HepG2 (cell line): ENCODE measurements around the gene TUT4. TPM values are rescaled to one million over a fixed set of nuclear protein-coding genes. Genes with fewer than 3 reads are reported as not detected.

Source experiments
- ATAC-seq: fragments of 200-7000 bp; cut with Tn5 transposase; 3 replicates; pipeline ENCODE4 v1.9.1; 2020; ENCODE audit warnings: mild to moderate bottlenecking, moderate library complexity
- BruUV-seq: library from RNA; stranded (reverse); fragments of 400-500 nt; replicated peaks from 2 replicates; lab custom pipeline; 2021; lab: Mats Ljungman, UMichigan
- CTCF ChIA-PET: fragments of 300-600 bp; formaldehyde crosslinking; extraction: SDS; loops from one replicate; lab custom pipeline; 2021; ENCODE audit warnings: low total read pairs, inconsistent platforms, low intra/inter-chr PET ratio; lab: Yijun Ruan, JAX
- POLR2A ChIA-PET: fragments of 350-600 bp; sonication (Branson Sonifier 250); formaldehyde crosslinking; loops from one replicate; lab custom pipeline; 2020; ENCODE audit warnings: antibody characterized with exemption, inconsistent platforms; lab: Yijun Ruan, JAX
- DNase-seq: peaks from one replicate; pipeline ENCODE4 v3.0.0-alpha.2; 2015; ENCODE audit warnings: low spot score
- FAIRE-seq: peaks from 3 replicates; lab custom pipeline; 2011; peaks lifted over from hg19 to GRCh38; lab: Jason Lieb, UNC
- H2AFZ ChIP-seq: one replicate; pipeline ENCODE4 v1.6.1; 2011; ENCODE audit warnings: low read length, inconsistent platforms
- H3K27ac ChIP-seq: fragments of 300-600 bp; 3 replicates; pipeline ENCODE4 v1.8.0; 2011; ENCODE audit warnings: mixed run types, mild to moderate bottlenecking, mixed read lengths, low read length, inconsistent platforms; ENCODE audit not compliant: insufficient read depth; ENCODE audit errors: extremely low read length
- H3K27me3 ChIP-seq, 2 experiments: fragments of 200-600 bp in 1 of 2; 2 replicates in 1 of 2; 3 replicates in 1 of 2; pipeline versions ENCODE4 v1.6.0 to v1.8.0; 2011; ENCODE audit warnings: low read length in 2 of 2, mild to moderate bottlenecking in 2 of 2, moderate library complexity in 2 of 2, inconsistent platforms in 1 of 2; ENCODE audit not compliant: insufficient read depth in 2 of 2, control insufficient read depth in 1 of 2
- H3K36me3 ChIP-seq, 2 experiments: fragments of 200-600 bp in 1 of 2; replicated peaks in 1 of 2; 2 replicates in 1 of 2; 3 replicates in 1 of 2; pipeline versions ENCODE4 v1.5.1 to v1.8.0; 2011; ENCODE audit warnings: low read length in 2 of 2, inconsistent platforms in 1 of 2; ENCODE audit not compliant: insufficient read depth in 2 of 2, control insufficient read depth in 1 of 2
- H3K4me1 ChIP-seq: 2 replicates; pipeline ENCODE4 v1.5.1; 2012; ENCODE audit warnings: low read length, inconsistent platforms; ENCODE audit not compliant: insufficient read depth
- H3K4me2 ChIP-seq: 2 replicates; pipeline ENCODE4 v1.6.0; 2011; ENCODE audit warnings: low read depth, low read length, inconsistent platforms
- H3K4me3 ChIP-seq, 3 experiments: fragments of 200-600 bp in 1 of 3; sonication (generic), shearing (Covaris generic) in 1 of 3; replicated peaks in 1 of 3; 2 replicates each; pipeline ENCODE4 v1.5.1; 2011 to 2016; ENCODE audit warnings: low read length in 3 of 3, inconsistent platforms in 2 of 3, low read depth in 2 of 3, mild to moderate bottlenecking in 2 of 3, control low read depth in 1 of 3, mixed read lengths in 1 of 3; ENCODE audit not compliant: insufficient read depth in 1 of 3
- H3K79me2 ChIP-seq: one replicate; pipeline ENCODE4 v1.6.1; 2011; ENCODE audit warnings: low read length, inconsistent platforms; ENCODE audit not compliant: insufficient read depth
- H3K9ac ChIP-seq: 2 replicates; pipeline ENCODE4 v1.6.0; 2011; ENCODE audit warnings: mild to moderate bottlenecking, low read depth, low read length, inconsistent platforms; ENCODE audit not compliant: insufficient read depth
- H3K9me3 ChIP-seq: 2 replicates; pipeline ENCODE4 v1.5.1; 2012; ENCODE audit warnings: mild to moderate bottlenecking, low read length
- H4K20me1 ChIP-seq: 2 replicates; pipeline ENCODE4 v1.6.0; 2011; ENCODE audit warnings: inconsistent platforms, mild to moderate bottlenecking, low read length, moderate library complexity; ENCODE audit not compliant: insufficient read depth
- ARID5B ChIP-seq: IDR thresholded peaks from 2 replicates; pipeline ENCODE4 v1.4.0; 2020; ENCODE audit warnings: mild to moderate bottlenecking, missing genetic modification reagents
- ARNT ChIP-seq: fragments of 450-650 bp; IDR thresholded peaks from 2 replicates; pipeline ENCODE4 v1.6.1; 2017
- FOXM1 ChIP-seq: sonication (generic); formaldehyde crosslinking; IDR thresholded peaks from 2 replicates; pipeline ENCODE4 v1.5.0; 2020; ENCODE audit warnings: missing genetic modification reagents
- GABPB1 ChIP-seq: IDR thresholded peaks from 2 replicates; pipeline ENCODE4 v1.6.1; 2016; ENCODE audit warnings: mild to moderate bottlenecking, missing genetic modification reagents, moderate library complexity, missing compliant biosample characterization
- GTF3A ChIP-seq: sonication (generic); formaldehyde crosslinking; conservative IDR thresholded peaks from 2 replicates; pipeline ENCODE4 v1.4.0; 2020; ENCODE audit warnings: mild to moderate bottlenecking, missing genetic modification reagents
- ZNF552 ChIP-seq: sonication (generic); formaldehyde crosslinking; IDR thresholded peaks from 2 replicates; pipeline ENCODE4 v1.9.0; 2022; ENCODE audit warnings: missing genetic modification reagents, mild to moderate bottlenecking, borderline replicate concordance
- WGBS: methylation state at CpG from one replicate; pipeline ENCODE4 v1.1.6; 2017; ENCODE audit warnings: low lambda C conversion rate; 5-methylcytosine and 5-hydroxymethylcytosine counted together
- in situ Hi-C: cut with HindIII; loops from 2 replicates; pipeline ENCODE4 v1.10.0; 2017; ENCODE audit warnings: low pct_unique_long_range_greater_than_20kb; ENCODE audit not compliant: extremely low pct_ligation_motif_present
- intact Hi-C: fragments of 100-400 bp; cut with micrococcal nuclease; formaldehyde crosslinking; loops from one replicate; pipeline ENCODE4 v1.10.0; 2022; ENCODE audit not compliant: unreplicated experiment
- polyA plus RNA-seq, 8 experiments: library from polyadenylated mRNA; depleted of rRNA in 3 of 8; stranded (reverse) in 7 of 8; unstranded in 1 of 8; fragments of >200 nt; fragmentation: Illumina TruSeq in 4 of 8; extraction: Trizol in 4 of 8; gene quantifications; 2 replicates each; pipeline versions ENCODE4 v1.2.1 to v1.2.3, GENCODE V29; 2011 to 2016; ENCODE audit warnings: low read depth in 4 of 8, missing spikeins in 1 of 8, mixed read lengths in 1 of 8; ENCODE audit not compliant: insufficient read depth in 1 of 8
- total RNA-seq, 5 experiments: library from RNA; depleted of rRNA; stranded (reverse); fragments of >200 nt; fragmentation: Illumina TruSeq; extraction: Trizol; gene quantifications; 2 replicates each; pipeline ENCODE4 v1.2.3, GENCODE V29; 2016; ENCODE audit warnings: low read depth in 1 of 5
- TF ChIP-seq, protein P1 (sequence below): sonication (generic); formaldehyde crosslinking; IDR thresholded peaks from 2 replicates; pipeline ENCODE4 v1.4.0; 2020; ENCODE audit warnings: mild to moderate bottlenecking, low read depth, missing genetic modification reagents
- TF ChIP-seq, protein P2 (sequence below): sonication (generic); formaldehyde crosslinking; IDR thresholded peaks from 2 replicates; pipeline ENCODE4 v1.4.0; 2020; ENCODE audit warnings: missing genetic modification reagents, mild to moderate bottlenecking, borderline replicate concordance
- TF ChIP-seq, protein P3 (sequence below), 2 experiments: sonication (generic) in 1 of 2; formaldehyde crosslinking in 1 of 2; IDR thresholded peaks; 2 replicates each; pipeline versions ENCODE4 v1.6.1 to v1.9.0; 2014 to 2022; ENCODE audit warnings: antibody characterized with exemption in 1 of 2, borderline replicate concordance in 1 of 2, inconsistent platforms in 1 of 2, low read depth in 1 of 2, missing genetic modification reagents in 1 of 2

The TUT4 gene
- total and polyA plus RNA-seq, 2 of the 13 experiments (the other 11 are each of a cell fraction or from before 2014, with no cell fraction given), result 44.7 to 53.5 TPM

DNA sequence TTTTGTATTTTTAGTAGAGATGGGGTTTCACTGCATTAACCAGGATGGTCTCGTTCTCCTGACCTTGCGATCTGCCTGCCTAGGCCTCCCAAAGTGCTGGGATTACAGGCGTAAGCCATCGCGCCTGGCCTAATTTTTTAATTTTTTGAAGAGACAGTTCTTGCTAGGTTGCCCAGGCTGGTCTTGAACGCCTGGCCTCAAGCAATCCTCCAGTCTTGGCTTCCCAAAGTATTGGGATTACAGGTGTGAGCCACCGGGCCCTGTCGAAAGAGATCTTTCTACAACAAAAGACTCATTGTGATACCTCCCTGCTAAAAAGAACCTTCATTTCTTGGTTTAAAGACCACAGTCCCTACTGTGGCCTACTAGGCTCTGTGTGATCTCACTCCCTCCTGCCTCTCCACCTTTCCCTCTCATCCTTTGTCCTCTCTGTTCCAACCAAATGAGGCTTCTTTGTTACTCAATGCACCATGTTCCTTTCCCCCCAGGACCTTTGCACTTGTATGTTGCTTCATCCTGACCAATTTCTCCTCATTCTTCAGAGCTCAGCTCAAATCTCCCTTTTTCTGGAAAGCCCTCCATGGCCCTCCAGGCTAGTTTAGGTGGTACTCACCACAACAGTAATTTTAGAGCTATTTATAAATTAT lies 47.8 kb upstream of the TUT4 start:
- FAIRE-seq (peak; percentile 79), ATAC-seq (peak; percentile 75), DNase-seq (peak; percentile 66)
- ChIA-PET POLR2A (interaction anchor here (1.5 to 1.6 kb wide), 2 partner anchors 47 to 52 kb away, joined by 7 read pairs; partner anchors contain the start of gene TUT4), CTCF (no interaction called here)
- H3K79me2 ChIP-seq, result no peaks in the 10 kb centered on the region
- H3K4me2 ChIP-seq, result peak overlapping the region; percentile 87
- no peaks in the 10 kb centered on the region for H3K27me3 ChIP-seq
- H3K9ac ChIP-seq, result no peak overlapping the region
- H3K4me3 ChIP-seq, result 0 out of 6 replicates have a peak overlapping the region, but pooled peaks of 1 of the 3 experiments have one; percentile 49
- in situ Hi-C loops (no loop called here), intact Hi-C loops (loop anchor here (10.0 kb wide), 1 partner anchor 54 kb away; no protein-coding TSS in a partner anchor)
- H4K20me1 ChIP-seq, result no peaks in the 10 kb centered on the region
- H3K36me3 ChIP-seq, result no peaks in the 10 kb centered on the region
- no peaks in the 10 kb centered on the region for H3K9me3 ChIP-seq
- H2AFZ ChIP-seq, result no peak overlapping the region
- peaks cover 31% of the 10 kb centered on the region for H3K4me1 ChIP-seq
- BruUV-seq, result no TSS peak
- WGBS, result 63% methylated on average over 8 of the region's 8 CpGs
- H3K27ac ChIP-seq, result no peak overlapping the region
- TF ChIP-seq ARID5B (0 out of 2 replicates have a peak, but pooled peaks have one; percentile 48), GTF3A (CRISPR knock-in tag) (no peak), ZNF552 (CRISPR knock-in tag) (no peak), FOXM1 (CRISPR knock-in tag) (no peak), GABPB1 (CRISPR knock-in tag) (no peak), ARNT (no peak)
- TF ChIP-seq, protein P1, sequence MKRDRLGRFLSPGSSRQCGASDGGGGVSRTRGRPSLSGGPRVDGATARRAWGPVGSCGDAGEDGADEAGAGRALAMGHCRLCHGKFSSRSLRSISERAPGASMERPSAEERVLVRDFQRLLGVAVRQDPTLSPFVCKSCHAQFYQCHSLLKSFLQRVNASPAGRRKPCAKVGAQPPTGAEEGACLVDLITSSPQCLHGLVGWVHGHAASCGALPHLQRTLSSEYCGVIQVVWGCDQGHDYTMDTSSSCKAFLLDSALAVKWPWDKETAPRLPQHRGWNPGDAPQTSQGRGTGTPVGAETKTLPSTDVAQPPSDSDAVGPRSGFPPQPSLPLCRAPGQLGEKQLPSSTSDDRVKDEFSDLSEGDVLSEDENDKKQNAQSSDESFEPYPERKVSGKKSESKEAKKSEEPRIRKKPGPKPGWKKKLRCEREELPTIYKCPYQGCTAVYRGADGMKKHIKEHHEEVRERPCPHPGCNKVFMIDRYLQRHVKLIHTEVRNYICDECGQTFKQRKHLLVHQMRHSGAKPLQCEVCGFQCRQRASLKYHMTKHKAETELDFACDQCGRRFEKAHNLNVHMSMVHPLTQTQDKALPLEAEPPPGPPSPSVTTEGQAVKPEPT (CRISPR knock-in tag), result no peak
- TF ChIP-seq, protein P2, sequence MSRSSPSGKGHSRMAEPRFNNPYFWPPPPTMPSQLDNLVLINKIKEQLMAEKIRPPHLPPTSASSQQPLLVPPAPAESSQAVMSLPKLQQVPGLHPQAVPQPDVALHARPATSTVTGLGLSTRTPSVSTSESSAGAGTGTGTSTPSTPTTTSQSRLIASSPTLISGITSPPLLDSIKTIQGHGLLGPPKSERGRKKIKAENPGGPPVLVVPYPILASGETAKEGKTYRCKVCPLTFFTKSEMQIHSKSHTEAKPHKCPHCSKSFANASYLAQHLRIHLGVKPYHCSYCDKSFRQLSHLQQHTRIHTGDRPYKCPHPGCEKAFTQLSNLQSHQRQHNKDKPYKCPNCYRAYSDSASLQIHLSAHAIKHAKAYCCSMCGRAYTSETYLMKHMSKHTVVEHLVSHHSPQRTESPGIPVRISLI, result no peak
- TF ChIP-seq, protein P3, sequence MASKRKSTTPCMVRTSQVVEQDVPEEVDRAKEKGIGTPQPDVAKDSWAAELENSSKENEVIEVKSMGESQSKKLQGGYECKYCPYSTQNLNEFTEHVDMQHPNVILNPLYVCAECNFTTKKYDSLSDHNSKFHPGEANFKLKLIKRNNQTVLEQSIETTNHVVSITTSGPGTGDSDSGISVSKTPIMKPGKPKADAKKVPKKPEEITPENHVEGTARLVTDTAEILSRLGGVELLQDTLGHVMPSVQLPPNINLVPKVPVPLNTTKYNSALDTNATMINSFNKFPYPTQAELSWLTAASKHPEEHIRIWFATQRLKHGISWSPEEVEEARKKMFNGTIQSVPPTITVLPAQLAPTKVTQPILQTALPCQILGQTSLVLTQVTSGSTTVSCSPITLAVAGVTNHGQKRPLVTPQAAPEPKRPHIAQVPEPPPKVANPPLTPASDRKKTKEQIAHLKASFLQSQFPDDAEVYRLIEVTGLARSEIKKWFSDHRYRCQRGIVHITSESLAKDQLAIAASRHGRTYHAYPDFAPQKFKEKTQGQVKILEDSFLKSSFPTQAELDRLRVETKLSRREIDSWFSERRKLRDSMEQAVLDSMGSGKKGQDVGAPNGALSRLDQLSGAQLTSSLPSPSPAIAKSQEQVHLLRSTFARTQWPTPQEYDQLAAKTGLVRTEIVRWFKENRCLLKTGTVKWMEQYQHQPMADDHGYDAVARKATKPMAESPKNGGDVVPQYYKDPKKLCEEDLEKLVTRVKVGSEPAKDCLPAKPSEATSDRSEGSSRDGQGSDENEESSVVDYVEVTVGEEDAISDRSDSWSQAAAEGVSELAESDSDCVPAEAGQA (IDR thresholded peaks at IDR 0.05; ENCODE audit: low read depth), result no peak
- TF ChIP-seq, protein P3 (CRISPR knock-in tag; IDR thresholded peaks at IDR 0.05; ENCODE audit: borderline replicate concordance), result no peak
